K562 (cell line): Measurements from ENCODE around the gene TUFM. TPM values are rescaled to one million over a fixed set of nuclear protein-coding genes. Genes with fewer than 3 reads are reported as not detected.

Experiments used
- MAZ ChIP-seq, 2 experiments: fragments of 450-650 bp in 1 of 2; sonication (generic) in 1 of 2; formaldehyde crosslinking; IDR thresholded peaks in 1 of 2; conservative IDR thresholded peaks in 1 of 2; 2 replicates each; pipeline versions ENCODE4 v1.4.0 to v1.5.0; 2020; ENCODE audit warnings: mild to moderate bottlenecking in 1 of 2, missing genetic modification reagents in 1 of 2
- NCOA1 ChIP-seq: fragments of 450-650 bp; IDR thresholded peaks from 2 replicates; pipeline ENCODE4 v1.6.1; 2016; ENCODE audit warnings: low read depth
- POU5F1 ChIP-seq: fragments of 150-350 bp; IDR thresholded peaks from 2 replicates; pipeline ENCODE4 v1.6.1; 2014; ENCODE audit warnings: borderline replicate concordance, low read length, low read depth, mild to moderate bottlenecking; ENCODE audit not compliant: partially characterized antibody
- SMAD1 ChIP-seq: fragments of 150-350 bp; IDR thresholded peaks from 2 replicates; pipeline ENCODE4 v1.6.1; 2014; ENCODE audit warnings: low read length, low read depth; ENCODE audit not compliant: partially characterized antibody
- SMAD2 ChIP-seq: fragments of 150-350 bp; IDR thresholded peaks from 2 replicates; pipeline ENCODE4 v1.6.1; 2014; ENCODE audit warnings: low read depth, mild to moderate bottlenecking, low read length
- YY1 ChIP-seq, 3 experiments: IDR thresholded peaks; 2 replicates each; pipeline ENCODE4 v1.6.1; 2011; ENCODE audit warnings: low read length in 2 of 3, mild to moderate bottlenecking in 2 of 3, moderate library complexity in 2 of 3, borderline replicate concordance in 1 of 3, control low read depth in 1 of 3, low read depth in 1 of 3; ENCODE audit not compliant: insufficient read depth in 3 of 3, insufficient replicate concordance in 2 of 3, control insufficient read depth in 1 of 3, insufficient read length in 1 of 3; ENCODE audit errors: extremely low read depth in 1 of 3
- ZFP36 ChIP-seq: fragments of 150-350 bp; IDR thresholded peaks from 2 replicates; pipeline ENCODE4 v1.6.1; 2018; ENCODE audit warnings: low read length, low read depth; ENCODE audit not compliant: partially characterized antibody
- ZNF165 ChIP-seq: fragments of 250-450 bp; sonication (Bioruptor Pico); IDR thresholded peaks from 2 replicates; pipeline ENCODE4 v1.4.0; 2020; ENCODE audit warnings: borderline replicate concordance
- ZNF644 ChIP-seq: fragments of 200-800 bp; sonication (Bioruptor generic); IDR thresholded peaks from 2 replicates; pipeline ENCODE4 v1.6.1; 2016; ENCODE audit warnings: low read depth, missing genetic modification characterization, missing compliant biosample characterization
- polyA plus RNA-seq, 8 experiments: library from polyadenylated mRNA; depleted of rRNA in 4 of 8; stranded (reverse) in 5 of 8; unstranded in 3 of 8; fragments of >200 nt; fragmentation: Nextera tagmentation in 2 of 8; fragmentation: Illumina TruSeq in 1 of 8; extraction: Ambion mirVana in 2 of 8; extraction: Trizol in 1 of 8; gene quantifications; 2 replicates each; pipeline versions ENCODE4 v1.2.1 to v1.2.3, GENCODE V29; 2011 to 2014; ENCODE audit warnings: inconsistent platforms in 1 of 8, missing spikeins in 1 of 8
- total RNA-seq, 7 experiments: library from RNA; depleted of rRNA in 6 of 7; stranded (reverse); fragments of >200 nt in 6 of 7; fragmentation: Illumina TruSeq in 2 of 7; extraction: Trizol in 2 of 7; gene quantifications; 2 replicates each; pipeline versions ENCODE4 v1.2.1 to v1.2.3, GENCODE V29; 2011 to 2021; ENCODE audit warnings: low replicate concordance in 1 of 7
- TF ChIP-seq, protein P1 (sequence below): fragments of 450-650 bp; IDR thresholded peaks from 2 replicates; pipeline ENCODE4 v1.7.0; 2016; ENCODE audit warnings: borderline replicate concordance
- TF ChIP-seq, protein P2 (sequence below), 2 experiments: fragments of 450-650 bp in 1 of 2; sonication (generic) in 1 of 2; formaldehyde crosslinking in 1 of 2; IDR thresholded peaks; 2 replicates each; pipeline versions ENCODE4 v1.7.1 to v1.9.0; 2016 to 2022; ENCODE audit warnings: inconsistent platforms in 1 of 2, mild to moderate bottlenecking in 1 of 2, missing genetic modification reagents in 1 of 2

TUFM gene
- total and polyA plus RNA-seq, 9 of the 15 experiments (the other 6 are each of a cell fraction or from before 2014, with no cell fraction given) = 34.1 to 434 (median 256) TPM

DNA sequence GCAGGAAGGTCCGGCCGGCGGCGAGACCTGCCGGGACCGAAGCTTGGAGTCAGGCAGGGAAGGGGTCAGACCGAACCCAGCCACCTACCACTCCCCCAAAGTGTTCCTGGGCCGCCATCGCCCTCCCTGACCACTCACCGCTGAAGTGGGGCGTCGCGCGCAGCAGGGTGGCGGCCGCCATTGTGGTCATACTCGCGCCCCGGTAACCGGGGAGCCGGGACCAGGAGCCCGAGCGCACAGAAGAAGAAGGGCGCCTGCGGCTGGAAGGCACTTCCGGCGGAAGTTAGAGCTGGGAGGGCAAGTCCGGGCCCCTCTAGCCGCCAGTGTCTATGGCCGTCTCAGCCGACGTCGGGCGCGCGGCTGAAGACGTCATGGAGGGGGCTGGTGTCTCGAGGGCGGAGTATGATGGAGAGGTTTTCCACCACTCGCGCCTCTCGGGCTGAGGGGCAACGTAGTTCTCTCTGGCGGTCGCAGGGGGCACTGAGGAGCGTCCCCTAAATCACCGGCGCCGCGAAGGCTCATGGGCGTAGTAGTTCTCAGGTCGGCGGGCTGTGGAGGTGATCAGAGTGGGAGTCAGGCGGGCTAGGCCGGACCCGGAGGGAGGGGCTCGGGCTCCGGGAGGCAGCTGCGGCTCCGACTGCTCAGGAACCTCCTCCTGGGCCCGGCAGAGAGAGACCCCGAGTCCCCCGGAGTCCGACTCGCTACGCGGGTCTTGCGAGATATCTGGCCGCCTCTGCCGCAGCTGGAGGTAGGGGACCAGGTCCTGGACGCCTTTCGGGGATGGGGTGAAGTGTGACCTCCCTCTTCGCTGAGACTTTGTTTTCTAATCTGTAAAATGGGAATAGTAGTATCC is at the start of gene TUFM (continued):
- TF ChIP-seq MAZ (CRISPR knock-in tag; conservative IDR thresholded peaks at IDR 0.05 in 1 of 2, IDR thresholded peaks at IDR 0.05 in 1 of 2) = peak; percentile 92 to 99
- TF ChIP-seq, protein P1, sequence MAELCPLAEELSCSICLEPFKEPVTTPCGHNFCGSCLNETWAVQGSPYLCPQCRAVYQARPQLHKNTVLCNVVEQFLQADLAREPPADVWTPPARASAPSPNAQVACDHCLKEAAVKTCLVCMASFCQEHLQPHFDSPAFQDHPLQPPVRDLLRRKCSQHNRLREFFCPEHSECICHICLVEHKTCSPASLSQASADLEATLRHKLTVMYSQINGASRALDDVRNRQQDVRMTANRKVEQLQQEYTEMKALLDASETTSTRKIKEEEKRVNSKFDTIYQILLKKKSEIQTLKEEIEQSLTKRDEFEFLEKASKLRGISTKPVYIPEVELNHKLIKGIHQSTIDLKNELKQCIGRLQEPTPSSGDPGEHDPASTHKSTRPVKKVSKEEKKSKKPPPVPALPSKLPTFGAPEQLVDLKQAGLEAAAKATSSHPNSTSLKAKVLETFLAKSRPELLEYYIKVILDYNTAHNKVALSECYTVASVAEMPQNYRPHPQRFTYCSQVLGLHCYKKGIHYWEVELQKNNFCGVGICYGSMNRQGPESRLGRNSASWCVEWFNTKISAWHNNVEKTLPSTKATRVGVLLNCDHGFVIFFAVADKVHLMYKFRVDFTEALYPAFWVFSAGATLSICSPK = no peak
- no peak for TF ChIP-seq ZNF165
- no peak for TF ChIP-seq ZNF644
- peak; percentile 90 for TF ChIP-seq NCOA1
- TF ChIP-seq SMAD2 = no peak
- TF ChIP-seq ZFP36 = peak; percentile 23
- TF ChIP-seq, protein P2, sequence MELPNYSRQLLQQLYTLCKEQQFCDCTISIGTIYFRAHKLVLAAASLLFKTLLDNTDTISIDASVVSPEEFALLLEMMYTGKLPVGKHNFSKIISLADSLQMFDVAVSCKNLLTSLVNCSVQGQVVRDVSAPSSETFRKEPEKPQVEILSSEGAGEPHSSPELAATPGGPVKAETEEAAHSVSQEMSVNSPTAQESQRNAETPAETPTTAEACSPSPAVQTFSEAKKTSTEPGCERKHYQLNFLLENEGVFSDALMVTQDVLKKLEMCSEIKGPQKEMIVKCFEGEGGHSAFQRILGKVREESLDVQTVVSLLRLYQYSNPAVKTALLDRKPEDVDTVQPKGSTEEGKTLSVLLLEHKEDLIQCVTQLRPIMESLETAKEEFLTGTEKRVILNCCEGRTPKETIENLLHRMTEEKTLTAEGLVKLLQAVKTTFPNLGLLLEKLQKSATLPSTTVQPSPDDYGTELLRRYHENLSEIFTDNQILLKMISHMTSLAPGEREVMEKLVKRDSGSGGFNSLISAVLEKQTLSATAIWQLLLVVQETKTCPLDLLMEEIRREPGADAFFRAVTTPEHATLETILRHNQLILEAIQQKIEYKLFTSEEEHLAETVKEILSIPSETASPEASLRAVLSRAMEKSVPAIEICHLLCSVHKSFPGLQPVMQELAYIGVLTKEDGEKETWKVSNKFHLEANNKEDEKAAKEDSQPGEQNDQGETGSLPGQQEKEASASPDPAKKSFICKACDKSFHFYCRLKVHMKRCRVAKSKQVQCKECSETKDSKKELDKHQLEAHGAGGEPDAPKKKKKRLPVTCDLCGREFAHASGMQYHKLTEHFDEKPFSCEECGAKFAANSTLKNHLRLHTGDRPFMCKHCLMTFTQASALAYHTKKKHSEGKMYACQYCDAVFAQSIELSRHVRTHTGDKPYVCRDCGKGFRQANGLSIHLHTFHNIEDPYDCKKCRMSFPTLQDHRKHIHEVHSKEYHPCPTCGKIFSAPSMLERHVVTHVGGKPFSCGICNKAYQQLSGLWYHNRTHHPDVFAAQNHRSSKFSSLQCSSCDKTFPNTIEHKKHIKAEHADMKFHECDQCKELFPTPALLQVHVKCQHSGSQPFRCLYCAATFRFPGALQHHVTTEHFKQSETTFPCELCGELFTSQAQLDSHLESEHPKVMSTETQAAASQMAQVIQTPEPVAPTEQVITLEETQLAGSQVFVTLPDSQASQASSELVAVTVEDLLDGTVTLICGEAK (IDR thresholded peaks at IDR 0.05) = peak; percentile 99
- TF ChIP-seq, protein P2 (CRISPR knock-in tag; IDR thresholded peaks at IDR 0.05) = no peak
- TF ChIP-seq POU5F1 = no peak
- no peak for TF ChIP-seq SMAD1
- TF ChIP-seq YY1 (IDR thresholded peaks at IDR 0.05; ENCODE audit: borderline replicate concordance in 1 of 3, control insufficient read depth in 1 of 3, extremely low read depth in 1 of 3, insufficient read depth in 3 of 3, insufficient read length in 1 of 3, insufficient replicate concordance in 2 of 3, low read depth in 1 of 3, low read length in 2 of 3) = peak; percentile 69 to 94 (median 92)
